Fibroblast of the aortic adventitia (primary cell): ENCODE measurements around the gene RABL2A. TPM values are rescaled to one million over a fixed set of nuclear protein-coding genes. Genes with fewer than 3 reads are reported as not detected.
"Not testable (repeated sequence)": the region's sequence is repeated elsewhere in the genome, so short reads cannot be mapped to it uniquely, and the experiment has no call there.

Source experiments
- DNase-seq: peaks from one replicate; pipeline ENCODE4 v3.0.0-alpha.2; 2010; ENCODE audit warnings: low read depth
- H3K4me3 ChIP-seq: 2 replicates; pipeline ENCODE4 v1.5.1; 2011; ENCODE audit warnings: low read depth, mild to moderate bottlenecking, control low read depth, low read length, moderate library complexity
- small RNA-seq: library from RNA; depleted of rRNA; stranded (forward); fragments of <200 nt; gene quantifications from one replicate; pipeline ENCODE3, GENCODE V24; 2012
- total RNA-seq: library from RNA; depleted of rRNA; stranded (reverse); fragments of >200 nt; gene quantifications from 2 replicates; pipeline ENCODE4 v1.2.3, GENCODE V29; 2012; ENCODE audit warnings: low replicate concordance
- TF ChIP-seq, protein P1 (sequence below): IDR thresholded peaks from 2 replicates; pipeline ENCODE4 v1.5.1; 2011; ENCODE audit warnings: mild to moderate bottlenecking, low read length, control low read depth, inconsistent platforms; ENCODE audit not compliant: insufficient read depth

The RABL2A gene
- total RNA-seq, 1 donor: 12.0 TPM

GRCh38 chr2:113677330-113677729 is 50.3 kb downstream of the RABL2A start:
- H3K4me3 ChIP-seq: no peak overlapping the region
- TF ChIP-seq, protein P1, sequence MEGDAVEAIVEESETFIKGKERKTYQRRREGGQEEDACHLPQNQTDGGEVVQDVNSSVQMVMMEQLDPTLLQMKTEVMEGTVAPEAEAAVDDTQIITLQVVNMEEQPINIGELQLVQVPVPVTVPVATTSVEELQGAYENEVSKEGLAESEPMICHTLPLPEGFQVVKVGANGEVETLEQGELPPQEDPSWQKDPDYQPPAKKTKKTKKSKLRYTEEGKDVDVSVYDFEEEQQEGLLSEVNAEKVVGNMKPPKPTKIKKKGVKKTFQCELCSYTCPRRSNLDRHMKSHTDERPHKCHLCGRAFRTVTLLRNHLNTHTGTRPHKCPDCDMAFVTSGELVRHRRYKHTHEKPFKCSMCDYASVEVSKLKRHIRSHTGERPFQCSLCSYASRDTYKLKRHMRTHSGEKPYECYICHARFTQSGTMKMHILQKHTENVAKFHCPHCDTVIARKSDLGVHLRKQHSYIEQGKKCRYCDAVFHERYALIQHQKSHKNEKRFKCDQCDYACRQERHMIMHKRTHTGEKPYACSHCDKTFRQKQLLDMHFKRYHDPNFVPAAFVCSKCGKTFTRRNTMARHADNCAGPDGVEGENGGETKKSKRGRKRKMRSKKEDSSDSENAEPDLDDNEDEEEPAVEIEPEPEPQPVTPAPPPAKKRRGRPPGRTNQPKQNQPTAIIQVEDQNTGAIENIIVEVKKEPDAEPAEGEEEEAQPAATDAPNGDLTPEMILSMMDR: no peak
- DNase-seq: no peak

- TF ChIP-seq, protein P1: no peak
- H3K4me3 ChIP-seq: no peak overlapping the region
- DNase-seq: no peak
These were observed 52.4 kb downstream of the RABL2A start for GRCh38 chr2:113679457-113679856.

GRCh38 chr2:113685471-113685870 is 58.4 kb downstream of the RABL2A start:
- TF ChIP-seq, protein P1: no peak
- H3K4me3 ChIP-seq: no peak overlapping the region
- no peak for DNase-seq

DNA sequence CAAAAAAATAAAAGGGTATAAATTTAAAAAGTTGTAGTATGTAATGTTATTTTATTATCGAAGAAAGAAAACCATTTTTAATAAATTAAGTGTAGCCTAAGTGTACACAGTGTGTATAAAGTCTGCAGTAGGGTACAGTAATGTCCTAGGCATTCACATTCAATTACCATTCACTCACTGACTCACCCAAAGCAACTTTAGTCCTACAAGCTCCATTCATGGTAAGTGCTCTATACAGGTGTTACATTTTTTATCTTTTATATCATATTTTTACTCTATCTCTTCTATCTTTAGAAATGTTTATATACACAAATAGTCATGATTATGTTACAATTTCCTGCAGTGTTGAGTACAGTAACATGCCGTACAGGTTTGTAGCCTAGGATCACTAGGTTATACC is 59.5 kb downstream of the RABL2A start:
- TF ChIP-seq, protein P1: no peak
- DNase-seq: no peak
- no peak overlapping the region for H3K4me3 ChIP-seq

- DNase-seq, H3K4me3 ChIP-seq: not testable (repeated sequence)
These were observed 63.8 kb downstream of the RABL2A start for GRCh38 chr2:113690871-113691270.

Small RNAs within 50 kb of the gene (small RNA-seq; reads per million reads assigned to genes)
- gene MIR1302-3 (not detected), gene RNU6-744P (not detected)

Other genes starting within 250 kb of the RABL2A start
- 32.5 and 41.0 TPM in 2 replicates for gene ZNG1B, start 189.6 kb upstream of the RABL2A start, total RNA-seq
- gene FOXD4L1, start 128.6 kb upstream of the RABL2A start, total RNA-seq: 0.09 and 0.16 TPM in 2 replicates
- 164 and 174 TPM in 2 replicates for gene SLC35F5, start 129.4 kb downstream of the RABL2A start, total RNA-seq